HEK293T (cell line): ENCODE measurements around the gene R3HCC1L.

ENCODE experiments used
- BHLHE40 ChIP-seq: fragments of 450-650 bp; IDR thresholded peaks from 2 replicates; pipeline ENCODE4 v1.6.1; 2016; ENCODE audit warnings: mild to moderate bottlenecking, moderate library complexity, borderline replicate concordance
- ELF4 ChIP-seq: fragments of 450-650 bp; IDR thresholded peaks from 2 replicates; pipeline ENCODE4 v1.6.1; 2017; ENCODE audit warnings: antibody characterized with exemption
- FOXK2 ChIP-seq: fragments of 450-650 bp; IDR thresholded peaks from 2 replicates; pipeline ENCODE4 v1.6.1; 2016; ENCODE audit warnings: mild to moderate bottlenecking
- L3MBTL2 ChIP-seq: fragments of 450-650 bp; conservative IDR thresholded peaks from 2 replicates; pipeline ENCODE4 v1.6.1; 2016; ENCODE audit warnings: mild to moderate bottlenecking
- LEF1 ChIP-seq: fragments of 450-650 bp; IDR thresholded peaks from 2 replicates; pipeline ENCODE4 v1.6.1; 2017; ENCODE audit warnings: mild to moderate bottlenecking, borderline replicate concordance
- SUZ12 ChIP-seq: fragments of 450-650 bp; IDR thresholded peaks from 2 replicates; pipeline ENCODE4 v1.6.1; 2016; ENCODE audit warnings: mild to moderate bottlenecking
- TARDBP ChIP-seq: fragments of 450-650 bp; IDR thresholded peaks from 2 replicates; pipeline ENCODE4 v1.6.1; 2016
- ZNF384 ChIP-seq: fragments of 450-650 bp; IDR thresholded peaks from 2 replicates; pipeline ENCODE4 v1.6.1; 2016

DNA sequence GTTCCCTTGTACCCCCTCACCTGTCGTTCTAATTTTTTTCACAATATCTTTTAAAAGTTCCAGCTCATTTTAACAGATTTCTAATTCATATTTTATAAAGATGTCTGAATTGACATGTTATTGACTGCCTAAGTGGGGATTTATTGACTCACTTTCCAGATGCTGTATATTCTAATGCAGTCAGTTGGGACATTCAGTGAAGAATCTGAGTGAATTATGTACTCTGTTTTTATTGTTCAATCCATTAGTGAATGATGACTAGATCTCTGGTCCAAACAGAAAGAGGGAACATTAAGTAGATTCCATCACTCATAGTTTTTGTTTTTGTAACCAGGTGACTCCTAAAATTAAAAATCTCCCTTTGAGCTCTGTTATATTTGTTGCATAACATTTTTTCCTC, 79.3 kb downstream of the R3HCC1L start:
- TF ChIP-seq L3MBTL2 (no peak), ZNF384 (no peak), LEF1 (no peak), BHLHE40 (no peak), FOXK2 (no peak), SUZ12 (no peak), TARDBP (no peak), ELF4 (no peak)
